SK-N-MC (cell line): ENCODE data around the gene ZNF697.
"Not testable (repeated sequence)": the region's sequence is repeated elsewhere in the genome, so short reads cannot be mapped to it uniquely, and the experiment has no call there.

ENCODE experiments used
- DNase-seq: peaks from one replicate; pipeline ENCODE4 v3.0.0-alpha.2; 2011; ENCODE audit warnings: low read depth, low spot score
- H3K27ac ChIP-seq: fragments of 200-600 bp; sonication (generic); 2 replicates; pipeline ENCODE4 v1.5.1; 2016; ENCODE audit warnings: mixed run types
- H3K36me3 ChIP-seq: fragments of 200-600 bp; sonication (generic); 2 replicates; pipeline ENCODE4 v1.6.1; 2017; ENCODE audit warnings: antibody characterized with exemption, low read length, mixed read lengths; ENCODE audit not compliant: insufficient read depth
- H3K4me3 ChIP-seq: fragments of 200-600 bp; sonication (generic); 2 replicates; pipeline ENCODE4 v1.5.1; 2016
- H3K9ac ChIP-seq: fragments of 200-600 bp; sonication (generic); 2 replicates; pipeline ENCODE4 v1.8.0; 2017; ENCODE audit warnings: mixed run types, mixed read lengths; ENCODE audit not compliant: insufficient read length
- H3K9me3 ChIP-seq: fragments of 200-600 bp; sonication (generic); 2 replicates; pipeline ENCODE4 v1.6.1; 2017; ENCODE audit warnings: low read depth, mild to moderate bottlenecking, antibody characterized with exemption, low read length, moderate library complexity, mixed read lengths
- EZH2 ChIP-seq: fragments of 200-600 bp; sonication (generic); IDR thresholded peaks from one replicate; pipeline ENCODE4 v1.6.1; 2017; ENCODE audit warnings: antibody characterized with exemption
- FOXP2 ChIP-seq: optimal IDR thresholded peaks from 2 replicates; pipeline ENCODE3; 2011; ENCODE audit warnings: mild to moderate bottlenecking, moderate library complexity; ENCODE audit not compliant: insufficient read depth; ENCODE audit errors: extremely low read length, control extremely low read depth
- POLR2AphosphoS5 ChIP-seq: IDR thresholded peaks from 2 replicates; pipeline ENCODE4 v1.6.1; 2012; ENCODE audit warnings: mild to moderate bottlenecking, low read depth, low read length, borderline replicate concordance

The ZNF697 gene

DNA sequence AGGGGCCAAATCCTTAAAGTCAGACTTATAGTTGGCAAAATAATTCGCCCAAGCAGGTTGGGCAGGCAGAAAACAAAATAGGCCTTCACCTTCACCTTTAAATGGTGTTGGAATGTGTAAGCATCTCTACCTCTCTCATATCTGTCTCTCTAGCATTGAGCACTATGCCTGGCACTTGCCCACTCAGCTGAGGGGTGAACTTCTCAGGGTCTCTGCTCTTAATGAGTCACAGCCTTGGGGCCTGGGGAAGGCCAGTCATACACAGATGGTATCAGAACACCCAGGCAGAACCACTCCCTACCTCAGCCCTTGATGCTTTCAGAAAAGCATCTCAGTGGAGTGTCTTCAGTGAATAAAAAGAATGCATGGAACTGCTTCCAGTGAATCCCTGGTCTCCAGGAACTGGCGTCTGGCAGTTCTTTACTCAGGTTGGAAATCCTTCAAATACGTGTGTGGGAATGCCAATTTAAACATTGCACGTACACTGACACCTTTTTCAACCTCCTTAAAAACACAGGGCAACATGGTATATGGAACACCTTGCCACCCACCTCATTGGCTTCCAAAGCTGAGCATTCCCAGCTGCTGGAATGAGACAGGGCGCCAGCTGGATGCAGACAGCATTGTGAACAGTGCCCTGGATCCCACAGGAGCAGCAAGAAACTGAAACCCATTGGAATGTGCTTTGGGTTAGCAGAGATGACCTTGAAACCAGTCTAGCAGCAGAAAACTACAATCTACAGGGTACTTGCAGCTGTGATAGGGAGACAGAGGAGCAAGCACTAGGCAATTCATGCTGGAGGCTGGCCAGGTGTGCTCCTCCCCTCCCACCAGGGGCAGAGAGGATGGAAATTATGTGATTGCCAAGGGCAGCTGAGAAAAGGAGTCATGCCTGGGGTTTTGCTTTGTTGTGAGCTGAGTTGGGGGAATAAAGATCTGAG is 30.0 kb downstream of the ZNF697 start:
- H3K27ac ChIP-seq = no peak overlapping the region
- no peaks in the 10 kb centered on the region for H3K9me3 ChIP-seq
- H3K4me3 ChIP-seq = no peak overlapping the region
- TF ChIP-seq POLR2AphosphoS5 (no peak), FOXP2 (no peak)
- H3K9ac ChIP-seq = no peak overlapping the region
- H3K36me3 ChIP-seq = no peaks in the 10 kb centered on the region; the same call in 1 of the 2 replicates
- no peak for DNase-seq

DNA sequence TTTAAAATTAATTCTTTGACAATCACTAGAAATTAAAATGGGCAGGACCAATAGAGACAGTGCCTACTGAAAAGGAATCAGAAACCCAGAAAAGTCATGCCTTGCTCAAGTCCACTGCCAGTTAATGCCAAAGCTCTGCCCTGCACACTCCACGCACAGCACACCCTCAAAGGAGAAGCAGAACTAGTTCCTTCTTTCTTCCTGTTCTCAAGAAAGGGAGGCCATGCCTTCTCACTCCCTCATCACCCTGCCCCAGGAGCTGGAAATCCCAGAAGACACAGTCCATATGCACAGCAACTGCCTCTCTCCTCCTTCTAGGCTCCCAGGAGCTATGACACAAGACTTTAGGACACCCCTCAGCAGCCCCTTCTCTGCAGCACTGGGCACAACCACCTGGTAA is 31.3 kb downstream of the ZNF697 start:
- H3K36me3 ChIP-seq, DNase-seq, H3K9me3 ChIP-seq, H3K4me3 ChIP-seq, H3K9ac ChIP-seq, H3K27ac ChIP-seq: not testable (repeated sequence)

DNA sequence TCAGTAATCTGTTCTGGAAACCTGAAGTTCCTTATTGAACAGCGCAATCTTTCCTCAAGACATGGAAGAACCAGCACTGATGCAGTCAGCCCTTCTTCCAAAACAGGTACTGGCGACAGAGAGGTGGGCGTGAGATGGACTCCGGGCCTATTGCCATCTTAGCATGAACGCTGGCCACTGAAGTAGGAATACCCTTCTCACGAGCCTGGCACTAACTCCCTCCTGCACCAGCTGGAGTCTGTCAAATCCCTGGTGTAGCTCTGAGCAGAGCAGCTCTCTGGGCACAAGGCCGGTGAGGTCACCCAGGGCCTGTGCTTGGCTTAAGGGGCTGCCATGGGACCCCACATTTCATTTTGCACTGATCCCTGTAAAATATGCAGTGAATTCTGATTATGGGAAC is 33.0 kb downstream of the ZNF697 start:
- not testable (repeated sequence) for H3K27ac ChIP-seq, H3K9me3 ChIP-seq, H3K9ac ChIP-seq, H3K36me3 ChIP-seq, H3K4me3 ChIP-seq, DNase-seq

DNA sequence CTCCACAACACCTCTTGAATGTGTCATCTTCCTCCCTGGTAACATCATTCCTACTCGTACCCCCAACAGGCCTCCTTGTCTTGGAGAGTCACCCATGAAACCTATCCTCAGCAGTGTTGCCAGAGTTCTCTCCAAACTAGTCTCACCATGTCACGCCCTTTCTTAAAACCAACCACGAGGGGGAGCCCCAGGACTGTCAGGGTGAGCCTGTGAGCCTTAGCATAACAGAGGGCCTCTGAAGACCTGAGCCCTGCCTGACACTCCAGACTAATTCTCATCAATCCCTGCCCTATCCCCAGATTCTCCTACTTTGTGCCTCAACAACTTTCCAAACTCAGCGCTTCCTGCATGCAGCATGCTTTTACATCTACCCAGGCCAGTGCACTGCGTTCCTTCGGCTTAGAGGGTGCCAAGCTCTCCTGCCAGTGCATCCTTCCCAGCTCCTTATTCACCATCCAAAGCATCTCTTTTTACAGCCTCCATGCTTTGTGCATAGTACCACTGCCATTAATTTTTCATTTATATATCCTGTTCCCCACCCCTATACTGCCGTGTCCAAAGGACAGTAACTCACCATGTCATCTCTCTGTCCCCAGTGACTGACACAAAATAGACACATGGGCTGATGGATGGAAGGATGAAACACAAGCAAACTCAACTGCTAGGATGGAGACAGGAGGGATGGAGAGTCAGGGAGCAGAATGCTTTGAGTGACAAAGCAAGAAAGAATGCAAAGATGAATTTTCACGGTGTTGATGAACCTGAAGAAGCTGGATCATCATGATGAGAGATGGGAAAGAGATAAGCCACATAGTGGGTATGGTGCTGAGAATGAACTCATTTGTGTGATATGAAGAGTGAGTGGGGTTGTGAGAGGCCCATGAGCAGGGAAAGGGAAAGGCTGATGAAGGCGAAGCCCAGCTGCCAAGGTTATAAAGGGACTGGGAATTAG is 34.0 kb downstream of the ZNF697 start:
- H3K27ac ChIP-seq = no peak overlapping the region
- peak; percentile 42 for DNase-seq
- TF ChIP-seq EZH2 (no peak), FOXP2 (no peak), POLR2AphosphoS5 (no peak)
- no peak overlapping the region for H3K4me3 ChIP-seq
- no peaks in the 10 kb centered on the region for H3K9me3 ChIP-seq
- H3K9ac ChIP-seq = no peak overlapping the region
- no peaks in the 10 kb centered on the region for H3K36me3 ChIP-seq

DNA sequence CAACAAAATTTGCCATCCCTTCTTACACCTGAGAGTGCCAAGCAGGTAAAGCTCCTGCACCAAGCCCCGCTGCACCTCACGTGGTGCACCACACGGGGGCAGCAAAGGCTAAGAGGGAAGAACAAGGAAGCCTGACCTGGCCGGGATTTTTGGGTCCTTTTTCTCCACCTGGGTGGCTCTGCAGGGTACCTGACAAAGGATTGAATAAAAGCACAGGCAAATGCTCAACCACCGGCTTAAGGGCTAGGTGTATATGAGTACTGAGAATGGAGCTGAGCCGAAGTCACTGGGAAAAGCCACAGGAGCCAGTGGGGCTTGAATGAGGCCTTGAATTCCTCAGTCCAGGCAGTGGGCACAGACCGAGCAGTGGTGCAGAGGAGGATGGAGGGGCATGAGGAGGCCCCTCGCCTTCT is 36.4 kb downstream of the ZNF697 start:
- TF ChIP-seq FOXP2 (no peak), EZH2 (no peak), POLR2AphosphoS5 (no peak)
- Histone ChIP-seq H3K27ac (no peak overlapping the region), H3K36me3 (no peaks in the 10 kb centered on the region), H3K9me3 (no peaks in the 10 kb centered on the region), H3K9ac (no peak overlapping the region), H3K4me3 (no peak overlapping the region)
- DNase-seq = no peak

DNA sequence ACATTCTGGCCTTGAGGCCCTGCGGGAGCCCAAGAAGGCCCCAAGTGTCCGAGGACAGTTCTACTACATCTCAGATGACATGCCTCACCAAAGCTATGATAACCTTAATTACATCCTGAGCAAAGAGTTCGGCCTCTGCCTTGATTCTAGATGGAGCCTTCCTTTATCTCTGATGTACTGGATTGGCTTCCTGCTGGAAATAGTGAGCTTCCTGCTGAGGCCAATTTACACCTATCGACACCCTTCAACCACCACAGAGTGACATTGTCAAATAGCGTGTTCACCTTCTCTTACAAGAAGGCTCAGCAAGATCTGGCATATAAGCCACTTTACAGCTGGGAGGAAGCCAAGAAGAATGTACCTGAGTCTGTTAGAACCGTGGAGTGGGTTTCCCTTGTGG is 39.2 kb downstream of the ZNF697 start:
- DNase-seq, H3K9ac ChIP-seq: not testable (repeated sequence)

DNA sequence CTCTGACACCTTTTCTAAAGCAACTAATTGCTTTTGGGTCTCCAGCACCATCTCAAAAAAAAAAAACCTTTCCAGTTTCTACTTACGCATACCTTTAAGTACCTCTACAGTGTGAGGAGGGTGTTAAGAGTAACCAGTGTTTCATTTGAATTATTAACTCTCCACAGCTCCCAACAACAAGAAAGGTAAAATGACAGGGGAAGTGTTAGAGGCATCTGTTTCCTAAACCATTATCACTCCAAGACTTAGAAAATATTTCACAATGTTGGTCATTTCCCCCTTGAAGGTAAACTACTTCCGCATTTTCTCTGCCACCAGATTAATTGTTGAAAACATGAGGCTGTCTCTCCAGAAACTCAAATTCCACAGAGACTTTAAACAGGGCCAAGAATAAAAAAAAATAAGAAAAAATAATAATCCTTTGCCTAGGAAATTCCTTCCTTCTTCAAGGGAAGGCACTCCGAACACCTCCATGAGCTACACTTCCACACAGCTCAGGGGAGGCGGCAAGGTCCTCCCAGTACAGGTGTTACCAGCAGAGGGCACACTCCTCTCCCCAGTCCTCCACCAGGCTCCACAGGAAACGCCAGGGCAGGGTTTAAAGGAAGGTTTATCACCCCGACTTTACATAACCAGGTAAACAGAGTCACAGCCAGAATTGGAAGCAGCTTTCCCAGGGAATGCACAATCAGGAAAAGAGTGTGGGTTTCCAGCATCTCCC is 40.8 kb downstream of the ZNF697 start:
- DNase-seq, H3K4me3 ChIP-seq, H3K36me3 ChIP-seq, H3K27ac ChIP-seq, H3K9ac ChIP-seq, H3K9me3 ChIP-seq: not testable (repeated sequence)

More for the DNA sequence above, 39.2 kb downstream of the ZNF697 start:
- H3K27ac ChIP-seq, H3K9me3 ChIP-seq, H3K36me3 ChIP-seq, H3K4me3 ChIP-seq: not testable (repeated sequence)

DNA sequence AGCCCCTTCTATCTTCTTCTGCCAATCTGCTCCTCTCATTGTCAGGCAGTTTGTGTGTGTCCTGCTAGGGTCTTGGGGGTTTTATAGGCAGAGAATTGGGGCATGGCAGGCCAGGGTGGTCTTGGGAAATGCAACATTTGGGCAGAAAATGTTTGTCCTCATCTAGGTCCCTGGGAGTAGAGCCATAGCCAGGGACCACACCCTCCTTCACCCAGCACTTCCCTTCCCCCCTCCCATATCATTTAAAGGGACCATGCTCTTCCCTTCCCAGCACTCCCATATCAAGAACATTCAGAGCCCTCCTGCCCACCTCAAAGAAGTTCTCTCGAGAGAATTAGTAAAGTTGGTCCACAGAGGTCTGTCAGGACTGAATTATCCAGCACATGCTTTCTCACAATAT is 41.7 kb downstream of the ZNF697 start:
- no peak for TF ChIP-seq FOXP2
- TF ChIP-seq EZH2 = no peak
- no peak for TF ChIP-seq POLR2AphosphoS5

DNA sequence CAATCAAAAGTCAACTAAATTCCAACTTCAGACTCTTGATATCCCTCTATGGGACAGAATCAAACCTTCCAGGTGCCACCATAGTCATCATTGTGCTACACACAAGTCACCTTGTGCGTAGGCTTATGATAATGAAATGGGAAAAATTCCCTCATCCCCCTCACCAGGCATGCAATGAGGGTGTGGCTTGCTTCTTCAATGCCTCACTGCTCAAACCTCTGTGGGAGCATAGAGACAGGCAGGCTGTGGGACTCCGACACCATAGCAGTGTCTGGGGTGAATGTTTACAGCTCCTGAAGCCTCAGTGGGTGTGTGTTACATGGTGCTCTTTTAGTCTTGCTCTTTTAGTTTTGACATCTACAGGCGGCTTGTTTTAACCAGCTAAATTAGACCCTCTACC is 42.4 kb downstream of the ZNF697 start:
- Histone ChIP-seq H3K36me3 (no peaks in the 10 kb centered on the region), H3K9ac (no peak overlapping the region), H3K27ac (no peak overlapping the region), H3K4me3 (no peak overlapping the region), H3K9me3 (no peaks in the 10 kb centered on the region)
- no peak for DNase-seq
- TF ChIP-seq POLR2AphosphoS5 (no peak), FOXP2 (no peak), EZH2 (no peak)

More for the DNA sequence above, 41.7 kb downstream of the ZNF697 start:
- Histone ChIP-seq H3K9me3 (no peaks in the 10 kb centered on the region), H3K27ac (no peak overlapping the region), H3K4me3 (no peak overlapping the region), H3K36me3 (no peaks in the 10 kb centered on the region), H3K9ac (no peak overlapping the region)
- DNase-seq = no peak

DNA sequence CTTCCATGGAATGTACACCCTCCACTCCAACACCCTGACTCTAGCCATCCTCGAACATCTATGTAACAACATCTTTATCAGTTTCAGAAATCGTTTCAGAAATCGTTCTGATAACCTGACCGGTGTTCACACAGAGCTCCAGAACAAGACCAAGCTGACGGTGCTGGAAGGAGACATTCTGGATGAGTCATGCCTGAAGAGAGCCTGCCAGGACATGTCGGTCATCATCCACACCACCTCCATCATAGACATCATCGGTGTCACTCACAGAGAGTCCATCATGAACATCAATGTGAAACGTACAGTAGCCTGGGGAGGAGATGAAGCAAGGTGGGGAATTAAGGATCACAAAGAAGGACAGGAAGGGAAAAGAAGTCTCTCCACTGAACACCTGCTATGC is 43.0 kb downstream of the ZNF697 start:
- not testable (repeated sequence) for H3K27ac ChIP-seq, H3K9ac ChIP-seq, DNase-seq, H3K36me3 ChIP-seq, H3K4me3 ChIP-seq, H3K9me3 ChIP-seq
